ENCODE results near the gene ZNF732.
A peak's percentile ranks its signal among the peaks of the same experiment; 100 is the strongest.
"Not testable (repeated sequence)": the region's sequence is repeated elsewhere in the genome, so short reads cannot be mapped to it uniquely, and the experiment has no call there.

ZNF732 gene

DNA sequence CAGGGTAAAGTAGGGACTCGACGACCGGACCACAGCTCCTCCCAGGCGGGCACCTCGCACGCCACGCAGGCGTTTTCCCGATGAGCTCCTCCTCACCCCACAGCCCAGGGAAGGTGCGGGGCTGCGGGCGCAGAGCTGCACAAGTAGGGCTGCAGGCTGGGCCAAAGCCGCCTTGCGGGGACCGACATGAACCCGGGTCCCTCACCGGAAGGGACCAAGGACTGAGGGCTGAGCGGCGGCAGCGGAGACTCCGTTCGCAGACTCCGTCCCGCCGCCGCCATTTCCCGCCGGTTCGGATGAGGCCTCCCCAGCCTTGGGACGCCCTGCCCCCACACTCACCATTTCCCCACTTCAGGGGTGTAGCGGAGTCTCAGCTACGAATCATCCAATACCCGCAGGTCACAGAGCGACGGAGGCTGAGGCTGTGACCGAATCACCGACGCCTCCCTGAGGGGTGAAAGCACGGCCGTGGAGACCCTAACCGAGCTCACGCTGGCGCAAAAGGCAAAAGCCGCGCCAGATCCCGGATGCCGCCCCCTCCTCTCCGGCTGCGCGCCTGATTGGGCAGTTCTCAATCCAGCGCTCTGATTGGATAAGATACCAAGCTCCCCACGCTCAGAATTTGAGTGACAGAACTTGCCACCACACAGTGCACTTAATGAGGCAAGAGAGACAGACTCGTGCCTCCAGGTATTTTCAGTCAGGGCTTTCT is at the start of gene ZNF732:
TSS of gene ZNF732 (minus strand) at position 506 of the 712 bp plus-strand sequence. CDS start at position 342, 164 bp downstream.
- no peak for DNase-seq (ENCODE audit: low read depth in 4 of 4, low spot score in 1 of 4)

DNA sequence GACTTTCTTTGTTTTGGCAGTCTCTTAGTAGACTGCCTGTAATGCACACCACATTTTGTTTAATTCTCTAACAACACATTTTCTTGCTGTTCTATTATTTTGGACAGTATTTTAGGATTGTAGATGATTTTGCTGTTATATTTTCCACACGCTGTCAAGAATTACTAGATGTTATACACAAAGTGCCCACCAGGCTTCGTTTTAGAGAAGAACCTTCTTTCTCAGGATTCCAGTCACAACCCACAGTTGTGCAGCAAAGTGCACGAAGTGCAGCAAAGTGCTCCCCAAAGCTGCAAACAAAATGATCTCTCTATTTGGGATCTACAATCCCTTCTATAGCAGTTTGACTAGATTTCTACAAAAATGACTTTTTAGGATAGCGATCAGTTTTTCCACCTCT is 34.7 kb upstream of the ZNF732 start:
- no peak for DNase-seq (ENCODE audit: low read depth in 4 of 4, low spot score in 1 of 4)

DNA sequence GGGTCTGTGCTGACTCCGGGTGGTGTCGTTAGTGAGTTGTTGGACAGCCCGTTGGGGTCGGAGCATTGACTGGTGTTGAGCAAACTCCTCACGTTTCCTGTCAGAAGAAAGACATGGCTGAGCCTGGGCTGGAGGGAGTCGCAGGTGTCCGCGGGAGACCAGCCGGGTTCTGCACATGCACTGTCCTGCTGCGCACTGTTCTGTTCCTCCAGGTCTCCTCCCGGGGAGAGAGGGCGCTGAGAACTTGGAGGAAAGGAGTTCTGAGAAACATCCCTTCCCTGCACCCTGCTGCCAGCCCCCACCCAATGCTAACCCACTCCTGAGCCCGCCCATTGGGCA is 33.5 kb upstream of the ZNF732 start:
- no peak for DNase-seq (ENCODE audit: low read depth in 4 of 4, low spot score in 1 of 4)

DNA sequence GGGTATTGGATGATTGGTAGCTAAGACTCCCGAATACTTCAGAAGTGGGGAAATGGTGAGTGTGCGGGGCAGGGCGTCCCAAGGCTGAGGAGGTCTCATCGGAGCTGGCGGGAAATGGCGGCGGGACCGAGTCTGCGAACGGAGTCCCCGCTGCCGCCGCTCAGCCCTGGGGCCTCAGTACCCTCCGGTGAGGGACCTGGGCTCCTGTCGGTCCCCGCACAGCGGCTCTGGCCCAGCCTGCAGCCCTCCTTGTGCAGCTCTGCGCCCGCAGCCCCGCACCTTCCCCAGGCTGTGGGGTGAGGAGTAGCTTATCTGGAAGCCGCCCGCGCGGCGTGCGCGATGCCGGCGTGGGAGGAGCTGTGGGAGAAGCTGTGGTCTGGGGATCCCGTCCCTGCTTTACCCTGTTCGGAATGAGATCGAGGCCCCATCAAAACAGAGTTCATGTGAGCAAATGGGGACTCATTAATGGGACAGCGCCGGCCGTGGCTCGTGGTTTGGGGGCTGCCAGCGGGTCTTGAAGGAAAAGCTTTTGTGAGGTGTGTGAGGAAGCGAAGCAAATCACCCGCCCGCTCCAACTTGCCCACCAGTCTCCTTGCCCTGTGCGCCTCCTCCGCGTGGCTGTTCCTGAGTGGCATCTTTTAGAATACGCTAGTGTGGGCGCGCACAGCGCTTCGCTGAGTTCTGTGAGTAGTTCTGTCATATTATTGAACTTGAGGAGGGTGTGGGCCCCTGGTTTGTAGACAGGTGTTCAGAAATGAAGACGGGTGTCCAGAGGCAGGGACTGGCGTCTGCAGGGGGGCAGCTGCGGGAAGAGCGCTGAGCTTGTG is 32.9 kb upstream of the ZNF732 start:
- DNase-seq (ENCODE audit: low read depth in 4 of 4, low spot score in 1 of 4), result peak in 2 of 4 experiments; percentile 30 to 34

GRCh38 chr4:337143-337931 is 32.1 kb upstream of the ZNF732 start, which contains the start of gene ZNF141:
Gene ZNF141, plus strand, starts transcription at chr4:337814. Its CDS starts 170 bp downstream, at chr4:337984.
- DNase-seq (ENCODE audit: low read depth in 4 of 4, low spot score in 1 of 4), result peak; percentile 75 to 85 (median 82)

DNA sequence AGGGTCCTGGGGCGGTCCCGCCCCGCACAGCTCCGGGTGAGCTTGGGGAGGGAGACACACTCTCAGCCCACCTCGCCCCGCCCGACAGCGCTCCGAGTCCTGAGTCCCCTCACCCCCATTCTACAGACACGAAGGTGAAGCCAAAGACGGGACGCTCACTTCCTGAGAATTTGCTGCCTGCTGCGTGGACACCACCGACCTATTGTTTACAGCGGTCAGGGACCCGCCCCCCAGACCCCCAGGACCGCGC is 31.5 kb upstream of the ZNF732 start:
- DNase-seq (ENCODE audit: low read depth in 4 of 4, low spot score in 1 of 4), result no peak

DNA sequence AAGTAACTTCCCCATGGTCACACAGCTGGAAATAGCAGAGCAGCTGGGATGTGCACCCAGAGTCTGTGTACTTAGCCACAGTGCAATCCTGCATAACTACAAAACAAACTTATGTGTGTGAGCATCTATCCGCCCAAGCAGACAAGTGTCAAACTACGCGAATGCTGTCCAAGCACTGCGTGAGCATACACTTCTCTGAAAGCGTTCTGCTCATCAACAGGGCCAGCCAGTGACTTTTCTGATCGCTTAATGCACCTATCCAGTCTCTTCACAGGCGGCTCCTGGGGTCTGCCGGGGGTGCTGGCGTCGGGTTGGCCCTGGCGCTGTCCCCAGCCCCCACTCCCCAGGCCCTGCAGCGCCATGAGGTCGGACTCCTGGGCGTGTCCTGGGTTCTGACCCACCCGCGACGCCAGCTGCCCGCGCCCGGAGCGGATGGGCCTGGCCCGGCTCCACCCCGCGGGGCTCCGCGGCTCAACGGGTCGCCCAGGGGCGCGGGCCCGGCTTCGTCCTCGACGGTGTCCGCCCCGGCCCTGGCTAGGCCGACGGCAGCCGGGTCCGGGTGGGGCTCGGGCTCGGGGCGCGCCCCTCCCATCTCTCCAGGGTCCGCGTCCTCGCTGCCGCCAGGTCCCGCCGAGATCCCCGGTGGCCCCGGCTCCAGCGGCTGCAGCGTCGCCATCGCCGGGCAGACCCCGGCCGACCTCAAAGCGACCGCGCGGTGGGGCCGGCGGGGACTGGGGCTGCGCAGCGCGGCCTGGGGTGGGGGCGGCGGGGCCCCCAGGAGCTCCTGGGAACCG is 31.0 kb upstream of the ZNF732 start:
- no peak for DNase-seq (ENCODE audit: low read depth in 4 of 4, low spot score in 1 of 4)

DNA sequence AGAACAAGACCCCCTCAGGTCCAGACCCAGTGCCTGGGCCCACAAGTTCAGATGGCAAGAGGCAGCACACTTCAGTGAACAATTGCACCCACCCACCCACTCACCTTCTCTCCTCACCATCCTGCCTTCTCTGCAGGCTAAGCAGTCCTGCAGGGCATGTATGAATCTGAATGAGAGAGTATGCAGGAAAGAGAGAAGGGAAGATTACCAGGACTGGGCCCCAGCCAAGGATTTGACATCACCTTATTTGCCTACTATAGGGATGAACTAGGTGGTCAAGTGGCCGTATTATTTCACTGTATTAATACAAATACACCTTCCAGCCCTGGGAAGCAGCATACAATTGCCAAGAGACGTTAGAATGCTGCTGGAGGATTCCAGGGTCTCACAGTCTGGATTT is 30.2 kb upstream of the ZNF732 start:
- no peak for DNase-seq (ENCODE audit: low read depth in 4 of 4, low spot score in 1 of 4)

DNA sequence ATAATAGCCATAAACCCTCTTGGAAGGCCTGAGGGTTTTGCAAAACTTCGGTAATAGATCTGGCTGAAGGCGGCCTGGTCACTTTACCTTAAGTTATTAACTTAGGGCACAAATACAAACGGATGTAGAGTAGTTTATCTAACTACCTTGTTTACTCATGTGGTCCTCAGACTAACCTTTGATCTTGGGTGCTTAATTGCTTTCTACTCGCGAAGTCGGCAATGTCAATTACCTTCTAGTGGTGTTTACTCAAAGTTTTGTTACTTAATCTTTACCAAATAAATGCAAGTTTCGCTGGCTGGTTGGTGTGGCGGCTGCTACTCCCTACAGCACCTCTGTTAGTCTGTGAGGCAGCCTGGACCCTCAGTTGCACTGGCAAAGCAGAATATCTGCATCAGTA is 23.5 kb upstream of the ZNF732 start:
- no peak for DNase-seq (ENCODE audit: low read depth in 4 of 4, low spot score in 1 of 4)

DNA sequence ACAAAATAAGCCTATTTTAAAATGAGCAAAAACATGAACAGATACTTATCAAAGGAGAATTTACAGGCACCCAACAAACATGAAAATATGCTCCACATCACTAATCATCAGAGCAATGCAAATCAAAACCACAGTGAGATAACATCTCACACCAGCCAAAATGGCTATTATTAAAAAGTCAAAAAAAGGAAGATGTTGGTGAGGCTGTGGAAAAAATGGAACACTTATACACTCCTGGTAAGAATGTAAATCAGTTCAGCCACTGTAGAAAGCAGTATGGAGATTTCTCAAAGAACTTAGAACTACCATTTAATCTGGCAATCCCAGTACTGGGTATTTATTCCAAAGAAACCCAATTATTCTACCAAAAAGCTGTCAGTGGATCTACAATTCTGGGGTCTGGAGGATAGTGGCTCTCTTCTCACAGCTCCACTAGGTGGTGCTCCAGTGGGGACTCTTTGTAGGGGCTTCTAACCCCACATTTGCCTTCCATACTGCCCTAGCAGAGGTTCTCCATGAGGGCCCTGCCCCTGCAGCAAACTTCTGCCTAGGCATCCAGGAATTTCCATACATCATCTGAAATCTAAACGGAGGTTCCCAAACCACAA is 9.1 kb upstream of the ZNF732 start:
- no peak for DNase-seq (ENCODE audit: low read depth in 4 of 4, low spot score in 1 of 4)

- DNase-seq (ENCODE audit: low read depth in 4 of 4, low spot score in 1 of 4), result no peak
Measured at GRCh38 chr4:309807-310206, 4.5 kb upstream of the ZNF732 start.

GRCh38 chr4:306551-306961 is 1.3 kb upstream of the ZNF732 start:
- DNase-seq (ENCODE audit: low read depth in 4 of 4, low spot score in 1 of 4), result no peak

- DNase-seq (ENCODE audit: low read depth in 4 of 4, low spot score in 1 of 4), result not testable (repeated sequence)
Measured at GRCh38 chr4:304516-304915, 758 bp downstream of the ZNF732 start.

DNA sequence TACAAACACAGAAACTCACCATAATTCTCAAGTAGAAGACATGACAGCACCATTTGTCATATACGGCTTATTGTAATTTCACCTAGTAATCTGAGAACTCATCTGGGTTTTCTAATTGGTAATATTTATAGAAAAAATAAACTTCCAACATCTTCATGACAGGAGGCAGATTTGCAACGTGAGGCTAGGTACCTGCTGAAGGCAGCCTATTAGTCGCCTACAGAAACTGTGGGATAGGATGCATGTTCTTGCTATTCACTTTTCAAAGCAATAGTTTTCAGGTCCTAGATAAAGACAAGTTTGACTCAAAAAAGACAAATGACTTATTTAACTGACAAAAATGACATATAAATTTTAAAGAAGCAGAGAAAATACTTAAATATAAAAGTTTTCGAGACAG is 2.9 kb downstream of the ZNF732 start:
- no peak for DNase-seq (ENCODE audit: low read depth in 4 of 4, low spot score in 1 of 4)

DNA sequence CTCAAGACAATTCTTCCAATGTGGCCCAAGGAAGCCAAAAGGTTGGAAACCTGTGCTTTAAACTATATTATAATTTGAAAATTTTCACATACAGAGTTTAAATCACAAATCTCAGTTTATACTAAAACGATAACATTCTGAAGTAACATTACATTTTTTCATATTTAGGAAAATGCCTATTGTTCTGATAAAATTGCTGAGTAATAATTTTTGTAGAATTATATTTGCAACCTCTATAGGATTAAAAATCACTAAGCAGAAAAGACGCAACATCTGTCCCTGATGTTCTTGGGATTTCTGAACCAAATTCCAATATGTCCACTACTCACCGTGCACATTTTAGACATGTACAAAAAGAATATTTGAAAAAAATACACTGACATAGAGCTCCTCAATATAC is 10.5 kb downstream of the ZNF732 start:
- DNase-seq (ENCODE audit: low read depth in 4 of 4, low spot score in 1 of 4), result no peak

DNA sequence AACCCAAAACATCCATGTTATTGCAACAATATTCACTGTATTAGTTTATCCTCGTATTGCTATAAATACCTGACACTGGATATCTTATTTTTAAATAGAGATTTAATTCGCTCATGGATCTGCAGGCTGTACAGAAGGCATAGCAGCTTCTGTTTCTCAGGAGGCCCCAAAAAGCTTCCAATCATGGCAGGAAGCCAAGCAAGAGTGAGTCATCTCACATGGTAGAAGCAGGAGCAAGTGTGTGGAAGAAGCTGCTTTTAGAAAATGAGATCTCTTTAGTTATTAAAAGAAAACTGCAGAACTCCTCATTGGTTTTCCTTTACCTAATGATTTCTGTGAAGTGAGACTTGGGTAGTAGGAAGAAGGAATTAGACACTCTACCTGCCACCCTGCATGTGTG is 16.4 kb downstream of the ZNF732 start:
- DNase-seq (ENCODE audit: low read depth in 4 of 4, low spot score in 1 of 4), result no peak

DNA sequence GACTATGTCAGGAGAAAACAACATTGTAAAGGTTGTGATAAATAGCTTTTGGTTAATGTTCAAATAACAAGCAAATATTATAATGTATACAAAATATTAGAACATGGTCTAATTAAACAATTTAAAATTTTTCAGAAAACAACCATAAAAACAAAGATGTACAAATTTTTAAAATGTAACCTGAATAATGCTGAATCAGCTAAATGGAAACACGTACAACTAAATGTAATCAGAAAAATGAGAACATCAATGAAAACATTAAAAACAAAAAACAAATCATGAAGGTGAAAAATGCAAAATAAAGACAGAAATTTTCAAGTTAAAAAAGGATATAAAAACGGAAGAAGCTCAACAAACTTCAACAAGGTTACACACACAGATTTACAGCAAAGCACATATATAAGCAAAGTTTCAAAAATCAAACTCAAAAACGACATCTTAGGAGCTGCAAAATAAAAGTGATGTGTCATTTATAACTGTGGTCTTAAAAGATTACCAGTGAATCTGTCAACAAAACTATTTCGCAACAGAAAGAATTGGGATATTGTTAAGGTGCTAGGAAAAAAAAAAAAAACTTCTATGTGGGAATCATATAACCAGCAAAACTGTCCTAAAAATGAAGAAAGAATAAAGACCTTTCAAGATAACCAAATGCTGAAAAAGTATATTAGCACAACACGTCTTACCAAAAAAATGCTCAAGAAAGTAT is 31.8 kb downstream of the ZNF732 start:
- no peak for DNase-seq (ENCODE audit: low read depth in 4 of 4, low spot score in 1 of 4)

DNA sequence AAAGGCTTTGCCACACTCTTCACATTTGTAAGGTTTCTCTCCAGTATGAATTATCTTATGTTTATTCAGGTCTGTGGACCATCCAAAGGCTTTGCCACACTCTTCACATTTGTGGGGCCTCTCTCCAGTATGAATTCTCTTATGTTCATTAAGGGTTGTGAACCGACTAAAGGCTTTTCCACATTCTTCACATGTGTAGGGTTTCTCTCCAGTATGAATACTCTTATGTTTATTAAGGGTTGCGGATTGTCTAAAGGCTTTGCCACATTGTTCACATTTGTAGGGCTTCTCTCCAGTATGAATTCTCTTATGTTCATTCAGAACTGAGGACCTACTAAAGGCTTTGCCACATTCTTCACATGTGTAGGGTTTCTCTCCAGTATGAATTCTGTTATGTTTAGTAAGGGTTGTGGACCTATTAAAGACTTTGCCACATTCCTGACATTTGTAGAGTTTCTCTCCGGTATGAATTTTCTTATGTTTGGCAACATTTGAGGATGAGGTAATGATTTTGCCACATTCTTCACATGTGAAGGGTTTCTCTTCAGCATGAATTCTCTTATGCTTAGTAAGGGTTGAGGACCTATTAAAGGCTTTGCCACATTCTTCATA is 33.7 kb downstream of the ZNF732 start:
- no peak for DNase-seq (ENCODE audit: low read depth in 4 of 4, low spot score in 1 of 4)

GRCh38 chr4:259240-259639 is 46.0 kb downstream of the ZNF732 start:
- not testable (repeated sequence) for DNase-seq (ENCODE audit: low read depth in 4 of 4, low spot score in 1 of 4)

DNA sequence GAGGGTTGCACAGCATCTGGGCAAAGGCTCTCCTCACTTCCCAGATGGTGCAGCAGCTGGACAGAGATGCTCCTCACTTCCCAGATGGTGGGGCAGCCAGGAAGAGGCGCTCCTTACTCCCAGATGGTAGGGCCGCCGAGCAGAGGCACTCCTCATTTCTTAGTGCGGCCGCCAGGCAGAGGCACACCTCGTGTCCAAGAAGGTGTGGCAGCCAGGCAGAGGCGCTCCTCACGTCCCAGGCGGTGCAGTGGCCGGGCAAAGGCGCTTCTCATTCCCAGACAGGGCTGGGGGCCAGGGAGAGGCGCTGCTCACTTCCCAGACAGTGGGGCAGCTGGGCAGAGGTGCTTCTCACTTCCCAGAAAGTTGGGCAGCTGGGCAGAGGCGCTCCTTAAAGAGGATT is 48.8 kb downstream of the ZNF732 start:
- DNase-seq (ENCODE audit: low read depth in 4 of 4, low spot score in 1 of 4), result no peak
